ENCODE results near the gene LRP1-AS. TPM values are rescaled to one million over a fixed set of nuclear protein-coding genes. Genes with fewer than 3 reads are reported as not detected.

LRP1-AS gene
- total RNA-seq, 4 donors from 2014 or later = not detected

GRCh38 chr12:57142121-57142520 lies 5.3 kb downstream of the LRP1-AS start:
- Histone ChIP-seq H3K27ac (peak overlapping the region in 3 of 4 donors; percentile 65 to 85 (median 83)), H3K4me1 (peaks cover 0 to 98% (median 54%) of the 10 kb centered on the region in 4 donors), H3K36me3 (peaks cover 0 to 92% (median 11%) of the 10 kb centered on the region in 3 donors), H3K9me3 (no peaks in the 10 kb centered on the region), H3K27me3 (no peaks in the 10 kb centered on the region), H3K4me3 (no peak overlapping the region)
- 34 to 49% methylated on average over 9 of the region's 9 CpGs for WGBS, 2 donors
- DNase-seq (ENCODE audit: low spot score in 2 of 2) = no peak
- TF ChIP-seq POLR2A (IDR thresholded peaks at IDR 0.05) (no peak), CTCF (IDR thresholded peaks at IDR 0.05) (no peak), EP300 (IDR thresholded peaks at IDR 0.05) (no peak)

- peak overlapping the region in 3 of 4 donors; percentile 65 to 85 (median 83) for H3K27ac ChIP-seq
- H3K36me3 ChIP-seq = peaks cover 0 to 84% (median 11%) of the 10 kb centered on the region in 3 donors
- DNase-seq (ENCODE audit: low spot score in 2 of 2) = no peak
- no peak for TF ChIP-seq EP300 (IDR thresholded peaks at IDR 0.05)
- no peak for TF ChIP-seq CTCF (IDR thresholded peaks at IDR 0.05)
- no peak for TF ChIP-seq POLR2A (IDR thresholded peaks at IDR 0.05)
- WGBS, 2 donors = 76 to 79% methylated on average over 8 of the region's 8 CpGs
- H3K9me3 ChIP-seq = no peaks in the 10 kb centered on the region
- no peak overlapping the region for H3K4me3 ChIP-seq
- peaks cover 0 to 98% (median 52%) of the 10 kb centered on the region in 4 donors for H3K4me1 ChIP-seq
- H3K27me3 ChIP-seq = no peaks in the 10 kb centered on the region
Observed at GRCh38 chr12:57141249-57141648, 6.2 kb downstream of the LRP1-AS start.

GRCh38 chr12:57139796-57140649 lies 7.4 kb downstream of the LRP1-AS start:
- no peak overlapping the region for H3K4me3 ChIP-seq
- H3K36me3 ChIP-seq = peaks cover 0 to 71% (median 6%) of the 10 kb centered on the region in 3 donors
- WGBS, 2 donors = 60 to 70% methylated on average over 6 of the region's 6 CpGs
- DNase-seq (ENCODE audit: low spot score in 2 of 2) = no peak
- peak overlapping the region in 2 of 4 donors; percentile 97 to 99 for H3K27ac ChIP-seq
- TF ChIP-seq CTCF (IDR thresholded peaks at IDR 0.05) = no peak
- TF ChIP-seq POLR2A (IDR thresholded peaks at IDR 0.05) = no peak
- no peaks in the 10 kb centered on the region for H3K27me3 ChIP-seq
- H3K9me3 ChIP-seq = no peaks in the 10 kb centered on the region
- peaks cover 0 to 98% (median 54%) of the 10 kb centered on the region in 4 donors for H3K4me1 ChIP-seq

GRCh38 chr12:57138526-57139272 lies 8.7 kb downstream of the LRP1-AS start:
- DNase-seq (ENCODE audit: low spot score in 2 of 2) = peak; percentile 76 to 86

More at GRCh38 chr12:57138526-57139272, 8.7 kb downstream of the LRP1-AS start:
- no peak for TF ChIP-seq CTCF (IDR thresholded peaks at IDR 0.05)
- TF ChIP-seq EP300 (IDR thresholded peaks at IDR 0.05) = peak in 1 of 2 donors; percentile 55
- H3K9me3 ChIP-seq = no peaks in the 10 kb centered on the region
- H3K27ac ChIP-seq = peak overlapping the region in 3 of 4 donors; percentile 55 to 99 (median 97)
- peaks cover 0 to 100% (median 64%) of the 10 kb centered on the region in 4 donors for H3K4me1 ChIP-seq
- H3K36me3 ChIP-seq = peaks cover 0 to 58% (median 6%) of the 10 kb centered on the region in 3 donors
- no peak overlapping the region for H3K4me3 ChIP-seq
- H3K27me3 ChIP-seq = no peaks in the 10 kb centered on the region
- 38 to 57% methylated on average over 13 of the region's 13 CpGs for WGBS, 2 donors

Data from tibial nerve (tissue), 4 donors.